ENCODE data around the gene B3GNT2.

B3GNT2 gene

GRCh38 chr2:62205554-62205953, 9.6 kb downstream of the B3GNT2 start:
- no peak for DNase-seq

GRCh38 chr2:62206024-62206423, 10.1 kb downstream of the B3GNT2 start:
- DNase-seq: no peak

DNA sequence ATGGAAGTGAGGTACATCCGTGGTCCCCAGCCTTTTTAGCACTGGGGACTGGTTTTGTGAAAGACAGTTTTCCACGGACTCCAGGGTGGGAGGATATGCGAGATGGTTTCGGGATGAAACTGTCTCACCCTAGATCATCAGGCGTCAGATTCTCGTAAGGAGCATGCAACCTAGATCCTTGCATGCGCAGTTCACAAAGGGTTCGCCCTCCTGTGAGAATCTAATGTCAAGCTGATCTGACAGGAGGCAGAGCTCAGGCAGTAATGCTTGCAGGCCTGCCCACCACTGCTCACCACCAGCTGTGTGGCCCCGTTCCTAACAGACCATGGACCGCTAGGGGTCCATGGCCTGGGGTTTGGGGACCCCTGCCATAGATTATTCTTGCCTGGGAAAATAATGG, 11.6 kb downstream of the B3GNT2 start:
- DNase-seq: no peak

DNA sequence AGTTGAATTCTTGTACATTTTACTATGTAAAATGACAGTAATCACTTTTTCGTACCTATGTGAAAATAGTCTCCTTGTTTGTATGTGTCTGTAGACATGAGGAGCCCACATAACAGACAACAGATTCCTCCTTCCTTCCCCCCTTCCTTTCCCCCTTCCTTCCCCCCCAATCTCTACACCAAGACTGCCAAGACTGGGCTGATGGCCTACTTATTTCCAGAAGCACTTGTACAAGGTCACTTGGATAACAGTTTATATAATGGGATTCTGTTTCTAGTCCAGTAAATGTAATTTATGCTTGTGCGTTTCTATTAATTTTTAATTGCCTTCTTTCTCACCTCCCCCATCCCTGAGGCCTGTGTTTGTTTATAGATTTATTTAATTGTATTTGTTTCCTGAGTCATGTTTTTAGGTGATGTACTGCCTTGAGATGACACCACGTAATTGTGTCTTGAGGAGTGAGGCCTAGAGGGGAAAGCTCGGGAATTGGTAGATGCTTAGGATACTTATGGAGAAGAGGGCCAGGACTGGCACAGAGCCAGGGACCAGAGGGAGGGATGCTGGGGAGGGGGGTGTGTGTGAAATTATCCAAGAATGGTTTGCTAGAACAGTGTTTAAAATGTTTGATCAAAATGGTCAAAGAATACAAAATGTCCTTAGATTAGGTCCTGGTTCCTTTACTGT, 12.3 kb downstream of the B3GNT2 start:
- no peak for DNase-seq

- peak in 1 of 5 experiments; percentile 72 for DNase-seq
Measured at GRCh38 chr2:62208758-62209114, 12.8 kb downstream of the B3GNT2 start.

GRCh38 chr2:62209427-62209991, 13.6 kb downstream of the B3GNT2 start:
- peak in 1 of 5 experiments; percentile 49 for DNase-seq

DNA sequence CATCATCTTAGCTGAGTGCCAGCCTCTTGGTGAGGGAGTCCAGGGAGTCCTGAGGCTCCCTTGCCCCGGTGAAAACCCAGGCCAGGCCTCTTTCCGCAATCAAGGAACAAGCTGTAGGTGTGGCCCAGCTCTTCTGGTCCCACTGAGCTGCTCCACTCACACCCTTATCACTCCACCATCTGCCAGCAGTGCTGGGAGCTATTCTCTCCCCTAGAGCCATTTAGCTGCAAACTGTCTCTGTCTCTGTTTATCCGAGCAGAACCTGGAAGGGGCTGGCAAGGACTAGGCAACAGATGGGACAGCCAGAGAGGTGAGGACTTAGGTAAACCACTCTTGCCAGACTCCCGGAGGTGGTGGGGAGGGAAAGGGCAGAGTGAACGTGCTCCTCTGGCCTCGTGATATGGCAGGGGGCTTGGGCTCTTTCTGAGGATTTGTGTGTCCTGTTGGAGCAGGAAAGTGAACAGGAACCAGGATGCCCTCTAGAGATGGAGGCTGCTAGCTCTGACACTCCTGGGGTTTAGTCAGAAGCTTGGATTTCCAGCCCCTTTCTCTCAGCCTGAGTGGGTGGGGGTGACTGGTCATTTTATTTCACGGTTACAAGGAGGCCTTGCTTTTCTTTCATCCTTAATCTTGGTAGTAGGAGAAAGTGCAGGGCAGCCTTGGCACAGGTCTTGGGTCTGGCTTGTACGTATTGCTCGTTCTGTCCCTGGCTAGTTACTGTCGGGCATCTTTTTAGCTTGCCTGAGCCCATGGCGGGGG, 19.6 kb downstream of the B3GNT2 start:
- DNase-seq: no peak

GRCh38 chr2:62216113-62216512, 20.2 kb downstream of the B3GNT2 start:
- no peak for DNase-seq

DNA sequence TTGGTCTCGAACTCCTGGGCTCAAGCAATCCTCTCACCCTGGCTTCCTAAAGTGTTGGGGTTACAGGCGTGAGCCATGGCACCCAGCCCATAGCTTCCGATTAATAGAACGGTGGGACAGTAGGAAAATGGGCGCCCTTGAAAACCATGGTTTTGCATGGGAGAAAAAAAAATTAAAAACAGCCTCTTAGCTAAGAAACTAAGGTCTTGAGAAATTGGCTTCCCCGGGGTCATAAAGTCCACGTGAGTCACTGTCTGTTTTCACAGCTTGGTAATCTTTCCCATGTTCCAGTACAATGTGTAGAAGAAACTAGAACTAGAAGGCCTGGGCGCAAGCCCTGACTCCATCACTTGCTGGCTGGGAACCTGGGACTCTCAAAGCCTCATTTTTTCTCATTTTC, 20.7 kb downstream of the B3GNT2 start:
- no peak for DNase-seq

DNA sequence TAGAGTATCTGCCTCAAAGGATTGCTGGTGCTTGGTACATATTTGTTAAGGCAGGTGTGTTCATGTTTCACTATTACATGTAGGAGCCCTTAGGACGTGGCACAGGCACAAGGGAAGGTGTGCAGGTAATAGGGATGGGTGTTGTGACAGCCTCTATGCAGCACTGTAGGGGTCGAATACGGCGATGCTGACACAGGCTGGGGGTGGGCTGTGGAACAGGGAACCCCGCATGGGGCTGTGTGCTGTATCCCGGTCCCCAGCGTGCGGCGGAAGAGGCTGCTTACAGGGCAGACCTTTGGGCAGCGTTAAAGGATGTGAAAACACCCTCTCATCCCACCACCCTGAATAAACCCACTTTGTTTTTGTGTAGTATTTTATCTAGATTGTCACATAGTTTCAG, 21.5 kb downstream of the B3GNT2 start:
- no peak for DNase-seq

GRCh38 chr2:62217970-62218369, 22.1 kb downstream of the B3GNT2 start:
- DNase-seq: no peak

GRCh38 chr2:62219407-62220159, 23.7 kb downstream of the B3GNT2 start:
- no peak for DNase-seq

GRCh38 chr2:62221141-62221540, 25.2 kb downstream of the B3GNT2 start:
- peak in 1 of 5 experiments; percentile 40 for DNase-seq

DNA sequence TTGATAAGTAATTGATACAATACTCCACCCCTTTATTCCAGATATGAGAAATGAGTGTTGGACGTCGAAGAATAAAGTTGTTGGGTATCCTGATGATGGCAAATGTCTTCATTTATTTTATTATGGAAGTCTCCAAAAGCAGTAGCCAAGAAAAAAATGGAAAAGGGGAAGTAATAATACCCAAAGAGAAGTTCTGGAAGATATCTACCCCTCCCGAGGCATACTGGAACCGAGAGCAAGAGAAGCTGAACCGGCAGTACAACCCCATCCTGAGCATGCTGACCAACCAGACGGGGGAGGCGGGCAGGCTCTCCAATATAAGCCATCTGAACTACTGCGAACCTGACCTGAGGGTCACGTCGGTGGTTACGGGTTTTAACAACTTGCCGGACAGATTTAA, 26.3 kb downstream of the B3GNT2 start:
- no peak for DNase-seq

DNA sequence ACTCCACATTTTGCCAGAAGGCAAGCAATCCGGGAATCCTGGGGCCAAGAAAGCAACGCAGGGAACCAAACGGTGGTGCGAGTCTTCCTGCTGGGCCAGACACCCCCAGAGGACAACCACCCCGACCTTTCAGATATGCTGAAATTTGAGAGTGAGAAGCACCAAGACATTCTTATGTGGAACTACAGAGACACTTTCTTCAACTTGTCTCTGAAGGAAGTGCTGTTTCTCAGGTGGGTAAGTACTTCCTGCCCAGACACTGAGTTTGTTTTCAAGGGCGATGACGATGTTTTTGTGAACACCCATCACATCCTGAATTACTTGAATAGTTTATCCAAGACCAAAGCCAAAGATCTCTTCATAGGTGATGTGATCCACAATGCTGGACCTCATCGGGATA, 26.8 kb downstream of the B3GNT2 start:
- peak in 2 of 5 experiments; percentile 34 to 63 for DNase-seq

GRCh38 chr2:62224976-62225375, 29.1 kb downstream of the B3GNT2 start:
- no peak for DNase-seq

GRCh38 chr2:62227386-62228075, 31.6 kb downstream of the B3GNT2 start:
- no peak for DNase-seq

- no peak for DNase-seq
Measured at GRCh38 chr2:62229082-62229605, 33.2 kb downstream of the B3GNT2 start.

DNA sequence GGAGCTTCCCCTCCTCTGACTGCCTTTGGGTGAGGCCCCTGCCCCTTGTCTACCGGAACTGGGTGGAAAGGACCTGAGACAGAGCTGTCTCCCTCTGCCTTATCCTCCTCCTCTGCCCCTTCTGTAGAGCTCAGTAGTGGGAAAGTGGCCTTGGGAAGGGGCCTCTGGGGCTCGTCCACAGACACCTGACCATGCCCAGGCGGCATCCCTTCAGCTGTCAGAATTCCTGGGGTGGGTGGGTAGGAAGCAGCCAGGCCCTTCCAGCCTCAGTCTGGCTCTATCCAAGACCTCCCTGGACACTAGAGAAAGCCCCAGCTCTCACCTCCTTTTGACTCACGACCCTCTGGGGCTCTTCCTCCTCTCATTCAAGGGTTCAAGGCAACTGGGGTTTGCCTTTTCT, 35.6 kb downstream of the B3GNT2 start:
- no peak for DNase-seq

- no peak for DNase-seq
Measured at GRCh38 chr2:62234755-62235655, 39.1 kb downstream of the B3GNT2 start.

GRCh38 chr2:62236499-62236898, 40.6 kb downstream of the B3GNT2 start:
- no peak for DNase-seq
